NCI-H446 treated with DMSO at 0.1 percent for 48 hours (cell line): ENCODE results near the gene FBXO4.
A peak's percentile ranks its signal among the peaks of the same experiment; 100 is the strongest.

Experiments
- DNase-seq: peaks from one replicate; lab custom pipeline; 2025; lab: John Stamatoyannopoulos, UW

The FBXO4 gene, protein sequence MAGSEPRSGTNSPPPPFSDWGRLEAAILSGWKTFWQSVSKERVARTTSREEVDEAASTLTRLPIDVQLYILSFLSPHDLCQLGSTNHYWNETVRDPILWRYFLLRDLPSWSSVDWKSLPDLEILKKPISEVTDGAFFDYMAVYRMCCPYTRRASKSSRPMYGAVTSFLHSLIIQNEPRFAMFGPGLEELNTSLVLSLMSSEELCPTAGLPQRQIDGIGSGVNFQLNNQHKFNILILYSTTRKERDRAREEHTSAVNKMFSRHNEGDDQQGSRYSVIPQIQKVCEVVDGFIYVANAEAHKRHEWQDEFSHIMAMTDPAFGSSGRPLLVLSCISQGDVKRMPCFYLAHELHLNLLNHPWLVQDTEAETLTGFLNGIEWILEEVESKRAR

DNA sequence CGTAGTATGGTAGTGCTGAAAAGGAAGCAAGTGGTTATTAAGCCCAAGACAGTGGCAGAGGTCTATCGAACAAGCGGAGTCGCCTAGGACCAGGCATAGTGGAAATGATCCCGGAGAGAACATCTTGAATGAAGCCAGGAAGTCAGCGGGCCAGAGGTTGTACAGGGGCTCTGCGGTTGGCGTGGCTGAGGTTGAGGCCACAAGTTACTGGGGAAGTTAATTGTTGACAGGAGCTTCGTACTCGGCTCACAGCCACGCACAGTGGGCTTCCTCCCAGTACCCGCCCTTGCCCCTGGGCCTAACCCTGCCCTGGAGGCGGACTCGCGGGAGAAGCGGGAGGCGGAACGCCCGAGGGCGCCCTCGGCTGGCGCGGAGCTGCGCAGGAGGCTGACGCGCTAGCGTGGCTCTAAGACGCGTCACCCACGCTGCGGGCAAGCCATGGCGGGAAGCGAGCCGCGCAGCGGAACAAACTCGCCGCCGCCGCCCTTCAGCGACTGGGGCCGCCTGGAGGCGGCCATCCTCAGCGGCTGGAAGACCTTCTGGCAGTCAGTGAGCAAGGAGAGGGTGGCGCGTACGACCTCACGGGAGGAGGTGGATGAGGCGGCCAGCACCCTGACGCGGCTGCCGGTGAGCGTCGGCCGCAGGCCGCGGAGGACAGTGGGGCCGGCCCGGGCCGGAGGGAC lies at the start of gene FBXO4:
TSS of gene FBXO4 (plus strand) at position 410 of the 683 bp plus-strand sequence. CDS start at position 439, 29 bp downstream.
- peak; percentile 86 for DNase-seq

DNA sequence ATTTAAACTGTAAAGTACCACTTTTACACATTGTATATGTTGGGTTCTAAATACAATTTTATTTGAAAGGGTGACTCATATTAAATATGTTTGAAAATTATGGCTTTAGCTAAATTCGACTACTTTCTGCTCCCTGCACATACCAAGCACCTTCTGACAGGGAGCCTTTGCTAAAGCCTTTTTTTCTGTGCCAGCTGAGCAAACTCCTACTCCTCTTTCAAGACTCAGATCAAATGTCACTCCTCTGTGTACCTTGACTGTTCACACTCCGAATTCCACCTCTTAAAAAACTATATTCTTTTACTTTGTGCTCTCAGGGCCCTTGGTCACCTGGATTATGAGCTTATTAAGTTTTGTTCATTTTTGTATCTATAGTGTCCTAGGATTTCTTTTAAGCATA lies 48.4 kb upstream of the FBXO4 start:
- no peak for DNase-seq

GRCh38 chr5:41877408-41877807 lies 47.7 kb upstream of the FBXO4 start:
- DNase-seq = no peak

DNA sequence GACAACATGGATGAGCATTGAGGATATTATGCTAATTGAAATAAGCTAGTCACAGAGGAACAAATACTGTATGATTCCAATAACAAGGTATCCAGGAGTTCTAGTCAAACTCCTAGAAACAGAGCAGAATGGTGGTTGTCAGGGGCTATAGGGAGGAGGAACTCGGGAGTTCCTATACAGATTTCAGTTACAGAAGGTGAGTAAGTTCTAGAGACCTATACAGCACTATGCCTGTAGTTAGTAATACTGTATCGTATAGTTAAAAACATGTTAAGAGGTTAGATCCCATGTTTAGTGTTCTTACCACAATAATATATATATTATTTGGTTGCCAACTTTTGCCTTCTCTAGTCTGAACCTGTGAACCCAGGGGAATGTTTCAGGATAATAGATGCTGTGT lies 46.9 kb upstream of the FBXO4 start:
- DNase-seq = no peak

DNA sequence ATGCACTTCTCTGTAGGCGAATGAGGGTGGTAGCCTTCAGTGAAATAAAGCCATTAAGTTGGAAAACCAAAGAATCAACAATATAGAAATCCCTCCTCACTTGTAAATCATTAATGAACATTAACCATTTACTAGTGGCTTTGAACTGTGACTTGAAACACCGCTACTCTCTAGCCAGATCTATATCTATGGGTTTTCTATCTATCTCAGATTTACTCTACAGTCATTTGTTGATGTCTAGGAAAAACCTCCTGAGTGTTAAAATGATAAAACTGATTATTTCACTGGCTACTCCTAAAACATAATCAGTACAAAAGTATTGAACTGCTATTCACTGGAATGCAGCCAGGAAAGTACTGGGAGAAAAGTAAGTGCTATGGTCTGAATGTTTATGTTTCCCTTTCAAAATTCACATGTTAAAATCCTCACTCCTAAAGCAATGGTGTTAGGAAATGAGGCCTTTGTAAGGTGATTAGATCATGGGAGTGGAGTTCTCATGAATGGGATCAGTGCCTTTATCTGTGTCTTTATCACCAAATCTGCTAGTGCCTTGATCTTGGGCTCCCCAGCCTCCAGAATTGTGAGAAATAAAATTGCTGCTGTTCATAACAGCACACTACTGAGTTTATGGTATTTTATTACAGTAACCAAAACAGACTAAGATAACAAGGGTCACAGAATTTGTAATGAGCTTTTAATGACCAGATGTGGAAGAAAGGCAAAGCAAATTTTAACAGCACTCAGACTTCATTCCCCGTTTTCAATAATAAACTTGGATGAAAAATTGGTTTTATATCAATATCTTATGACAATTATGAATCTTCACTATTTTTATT lies 46.2 kb upstream of the FBXO4 start:
- DNase-seq = no peak

DNA sequence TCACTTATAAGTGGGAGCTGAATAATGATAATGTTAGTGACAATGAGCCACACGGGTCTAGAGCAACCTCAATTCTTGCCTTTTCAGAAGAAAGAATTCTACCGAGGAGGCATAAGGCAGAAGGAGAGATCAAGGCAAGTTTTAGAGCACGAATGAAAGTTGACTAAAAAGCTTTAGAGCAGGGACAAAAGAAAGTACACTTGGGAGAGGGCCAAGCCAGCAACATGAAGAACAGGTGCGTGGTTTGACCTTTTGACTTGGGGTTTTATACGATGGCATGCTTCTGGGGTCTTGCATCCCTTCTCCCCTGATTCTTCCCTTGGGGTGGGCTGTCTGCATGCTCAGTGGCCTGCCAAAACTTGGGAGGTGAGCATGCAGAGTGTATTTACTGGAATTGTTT lies 42.3 kb upstream of the FBXO4 start:
- no peak for DNase-seq

- DNase-seq = no peak
Observed at GRCh38 chr5:41883243-41883642, 41.8 kb upstream of the FBXO4 start.

- no peak for DNase-seq
Observed at GRCh38 chr5:41883936-41884335, 41.1 kb upstream of the FBXO4 start.

GRCh38 chr5:41885286-41885685 lies 39.8 kb upstream of the FBXO4 start:
- DNase-seq = no peak

GRCh38 chr5:41891066-41891707 lies 33.9 kb upstream of the FBXO4 start:
- DNase-seq = no peak

- DNase-seq = no peak
Observed at GRCh38 chr5:41892031-41892430, 33.0 kb upstream of the FBXO4 start.

- DNase-seq = no peak
Observed at GRCh38 chr5:41893074-41893851, 31.8 kb upstream of the FBXO4 start.

- no peak for DNase-seq
Observed at GRCh38 chr5:41896230-41896629, 28.9 kb upstream of the FBXO4 start.

GRCh38 chr5:41903382-41903891 lies 21.6 kb upstream of the FBXO4 start:
- DNase-seq = no peak

DNA sequence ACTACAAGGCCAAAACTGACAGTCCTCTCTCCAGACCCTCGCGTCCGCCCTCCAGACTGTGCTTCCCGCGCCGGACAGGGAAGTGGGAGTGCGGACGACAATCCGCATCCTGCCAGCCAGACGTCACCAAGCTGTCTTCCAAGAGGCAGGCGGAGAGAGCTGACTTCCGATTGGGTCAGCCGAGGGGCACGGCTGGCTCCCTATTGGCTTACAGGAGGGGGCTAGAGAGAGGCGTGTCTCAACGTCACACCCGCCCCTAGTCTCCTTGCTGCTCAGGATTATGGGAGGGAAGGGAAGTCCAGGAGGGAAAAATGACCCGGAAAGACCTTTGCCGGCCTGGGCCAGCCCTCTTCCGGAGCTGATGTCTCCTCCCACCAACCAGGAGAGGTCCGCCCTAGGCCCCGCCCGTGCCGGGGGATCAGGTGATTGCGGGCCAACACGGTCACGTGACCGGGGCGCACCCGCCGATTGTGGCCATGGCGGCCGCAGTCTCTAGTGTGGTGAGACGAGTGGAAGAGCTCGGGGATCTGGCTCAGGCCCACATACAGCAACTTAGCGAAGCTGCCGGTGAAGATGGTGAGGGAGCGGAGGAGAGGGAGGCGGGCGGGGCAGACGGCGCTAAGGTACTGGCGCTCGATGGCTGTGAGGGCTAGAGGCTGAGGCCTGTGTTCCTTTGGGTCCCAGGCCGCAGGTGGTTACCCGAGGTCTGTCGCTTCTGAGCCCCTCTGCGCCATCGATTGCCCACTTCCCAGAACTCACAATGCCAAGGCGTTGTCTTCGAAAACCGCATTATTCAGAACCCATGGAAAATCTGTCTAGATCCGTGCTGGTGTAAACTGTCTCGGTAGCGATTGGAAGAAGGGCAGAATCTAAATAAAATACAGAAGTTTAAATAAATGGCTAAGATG lies 20.9 kb upstream of the FBXO4 start, which contains the start of gene RIMOC1:
TSS of gene RIMOC1 (plus strand) at position 453 of the 908 bp plus-strand sequence. CDS start at position 477, 24 bp downstream.
- DNase-seq = peak; percentile 100

- DNase-seq = no peak
Observed at GRCh38 chr5:41906151-41906550, 18.9 kb upstream of the FBXO4 start.

DNA sequence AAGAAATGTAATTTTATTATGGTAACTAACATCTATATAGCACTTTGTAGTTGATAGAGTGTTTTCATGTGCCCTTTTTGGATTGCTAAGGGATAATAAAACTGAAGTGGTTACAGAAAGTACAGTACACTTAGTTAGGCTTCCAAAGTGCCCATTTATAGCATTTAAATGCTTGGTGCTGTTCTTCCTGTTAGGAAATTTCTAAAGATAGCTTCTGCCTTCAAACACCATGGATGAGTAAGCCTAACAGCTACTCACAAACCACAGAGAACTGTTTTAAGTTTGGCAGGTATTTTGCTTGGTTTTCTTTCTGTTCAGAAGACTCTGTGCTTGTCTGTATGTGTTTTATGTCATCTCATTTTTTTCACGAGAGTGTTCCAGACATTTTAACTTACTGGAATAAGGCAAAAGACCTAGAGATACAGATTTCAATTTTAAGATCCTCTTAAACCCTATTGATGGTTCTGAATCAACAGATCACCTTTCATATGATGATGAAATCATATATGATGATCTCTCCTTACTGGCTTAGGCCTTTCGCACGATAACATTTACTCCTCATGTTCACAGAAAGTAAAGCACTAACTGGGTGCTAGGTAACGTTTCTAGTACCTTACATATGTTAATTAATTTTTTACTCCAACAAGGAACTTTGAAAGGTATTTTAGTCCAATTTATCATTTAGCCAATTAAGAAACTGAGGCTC lies 16.6 kb upstream of the FBXO4 start:
- no peak for DNase-seq

DNA sequence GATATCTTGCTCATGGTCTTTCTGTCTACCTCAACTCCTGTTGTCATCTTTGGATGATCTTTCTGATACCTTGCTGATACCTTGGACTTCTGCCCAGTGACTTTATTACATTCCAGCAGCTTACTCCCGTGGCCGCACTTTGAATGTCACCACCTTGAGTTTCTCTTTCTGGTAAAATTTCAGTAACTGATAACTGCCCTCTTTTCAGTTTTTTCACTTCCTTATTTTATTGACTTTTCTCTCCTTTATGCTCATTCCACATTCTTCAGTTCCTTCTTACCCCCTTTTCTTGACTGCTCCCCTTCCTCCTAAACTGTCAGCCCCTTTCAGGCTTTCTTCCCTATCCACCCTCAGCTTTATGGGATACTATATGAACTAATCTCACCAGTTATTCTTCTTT lies 7.0 kb upstream of the FBXO4 start:
- no peak for DNase-seq

DNA sequence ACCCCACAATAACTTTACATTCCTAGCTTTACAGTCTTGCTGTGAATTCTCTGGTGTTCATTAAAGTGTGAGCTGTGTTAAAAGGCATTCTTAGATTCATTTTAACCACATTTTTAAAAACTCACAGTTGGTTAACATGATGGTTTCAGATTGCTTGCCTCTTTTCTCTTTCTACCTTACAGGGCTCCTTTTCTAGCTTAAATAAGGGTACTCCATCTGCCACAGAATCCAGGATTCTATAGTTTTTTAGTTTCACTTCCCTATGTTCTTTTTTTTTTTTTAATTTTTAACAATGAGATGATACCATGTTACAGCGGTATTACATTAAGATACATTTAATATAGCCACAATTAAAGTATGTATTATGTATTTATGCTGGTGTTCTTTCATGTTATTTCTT lies 3.9 kb upstream of the FBXO4 start:
- no peak for DNase-seq
